K562 (cell line): Measurements from ENCODE around the gene MPHOSPH9. TPM values are rescaled to one million over a fixed set of nuclear protein-coding genes. Genes with fewer than 3 reads are reported as not detected.

Source experiments
- GABPB1 ChIP-seq: sonication (generic); formaldehyde crosslinking; IDR thresholded peaks from 2 replicates; pipeline ENCODE4 v1.8.0; 2022; ENCODE audit warnings: mild to moderate bottlenecking, missing genetic modification reagents
- GTF3C2 ChIP-seq: IDR thresholded peaks from 3 replicates; pipeline ENCODE4 v1.6.1; 2011; ENCODE audit warnings: borderline replicate concordance, mild to moderate bottlenecking, moderate library complexity; ENCODE audit not compliant: insufficient read length; ENCODE audit errors: extremely low read depth
- HLTF ChIP-seq: fragments of 450-650 bp; IDR thresholded peaks from 2 replicates; pipeline ENCODE4 v1.6.1; 2016
- IFI16 ChIP-seq: fragments of 250-450 bp; sonication (Bioruptor Pico); IDR thresholded peaks from 2 replicates; pipeline ENCODE4 v2.1.2; 2022; ENCODE audit warnings: mild to moderate bottlenecking, inconsistent platforms
- MITF ChIP-seq: IDR thresholded peaks from 2 replicates; pipeline ENCODE4 v1.6.1; 2014; ENCODE audit warnings: antibody characterized with exemption
- MYNN ChIP-seq, 2 experiments: sonication (generic); formaldehyde crosslinking in 1 of 2; IDR thresholded peaks; 2 replicates each; pipeline versions ENCODE4 v1.5.0 to v1.6.1; 2016 to 2020; ENCODE audit warnings: antibody characterized with exemption in 1 of 2, missing genetic modification reagents in 1 of 2
- NONO ChIP-seq, 2 experiments: fragments of 200-400 bp in 1 of 2; fragments of 450-650 bp in 1 of 2; formaldehyde crosslinking in 1 of 2; IDR thresholded peaks; 2 replicates each; pipeline ENCODE4 v1.6.1; 2017; ENCODE audit warnings: low read depth in 2 of 2, mild to moderate bottlenecking in 2 of 2, moderate library complexity in 2 of 2, low read length in 1 of 2
- PATZ1 ChIP-seq: fragments of 250-450 bp; sonication (Bioruptor Pico); IDR thresholded peaks from 2 replicates; pipeline ENCODE4 v1.5.0; 2020; ENCODE audit warnings: mild to moderate bottlenecking, borderline replicate concordance
- PHF21A ChIP-seq: fragments of 450-650 bp; IDR thresholded peaks from 2 replicates; pipeline ENCODE4 v1.6.1; 2017; ENCODE audit warnings: low read depth, borderline replicate concordance
- SMAD4 ChIP-seq: fragments of 250-450 bp; sonication (Bioruptor Pico); conservative IDR thresholded peaks from 2 replicates; pipeline ENCODE4 v1.8.0; 2021; ENCODE audit warnings: inconsistent platforms, mild to moderate bottlenecking, moderate library complexity
- STAT5B ChIP-seq: fragments of 250-450 bp; sonication (Bioruptor Pico); IDR thresholded peaks from 2 replicates; pipeline ENCODE4 v1.8.0; 2021; ENCODE audit warnings: mild to moderate bottlenecking, inconsistent platforms
- TARDBP ChIP-seq: fragments of 450-650 bp; IDR thresholded peaks from 2 replicates; pipeline ENCODE4 v1.6.1; 2016
- ZNF609 ChIP-seq: sonication (generic); formaldehyde crosslinking; IDR thresholded peaks from 2 replicates; pipeline ENCODE4 v1.8.1; 2023; ENCODE audit warnings: missing genetic modification reagents, mild to moderate bottlenecking, borderline replicate concordance
- polyA plus RNA-seq, 8 experiments: library from polyadenylated mRNA; depleted of rRNA in 4 of 8; stranded (reverse) in 5 of 8; unstranded in 3 of 8; fragments of >200 nt; fragmentation: Nextera tagmentation in 2 of 8; fragmentation: Illumina TruSeq in 1 of 8; extraction: Ambion mirVana in 2 of 8; extraction: Trizol in 1 of 8; gene quantifications; 2 replicates each; pipeline versions ENCODE4 v1.2.1 to v1.2.3, GENCODE V29; 2011 to 2014; ENCODE audit warnings: inconsistent platforms in 1 of 8, missing spikeins in 1 of 8
- total RNA-seq, 7 experiments: library from RNA; depleted of rRNA in 6 of 7; stranded (reverse); fragments of >200 nt in 6 of 7; fragmentation: Illumina TruSeq in 2 of 7; extraction: Trizol in 2 of 7; gene quantifications; 2 replicates each; pipeline versions ENCODE4 v1.2.1 to v1.2.3, GENCODE V29; 2011 to 2021; ENCODE audit warnings: low replicate concordance in 1 of 7

The MPHOSPH9 gene
- total and polyA plus RNA-seq, 9 of the 15 experiments (the other 6 are each of a cell fraction or from before 2014, with no cell fraction given): 14.2 to 103 (median 54.5) TPM

- no peak for TF ChIP-seq MITF
- TF ChIP-seq NONO (IDR thresholded peaks at IDR 0.05; ENCODE audit: low read depth in 2 of 2, low read length in 1 of 2): no peak
- TF ChIP-seq ZNF609 (CRISPR knock-in tag): no peak
- no peak; the same call in 1 of the 2 replicates for TF ChIP-seq PHF21A
- no peak for TF ChIP-seq GABPB1 (CRISPR knock-in tag)
- TF ChIP-seq IFI16 (CRISPR knock-in tag): no peak
- TF ChIP-seq STAT5B (CRISPR knock-in tag): no peak
- peak; percentile 79 for TF ChIP-seq SMAD4
- TF ChIP-seq MYNN (IDR thresholded peaks at IDR 0.05): peak; percentile 78; the same call in 1 of the 2 replicates
- TF ChIP-seq MYNN (CRISPR knock-in tag; IDR thresholded peaks at IDR 0.05): no peak
- no peak for TF ChIP-seq GTF3C2
- no peak; the same call in 1 of the 2 replicates for TF ChIP-seq TARDBP
- no peak for TF ChIP-seq PATZ1 (CRISPR knock-in tag)
- TF ChIP-seq HLTF: no peak
These were observed 106.4 kb downstream of the MPHOSPH9 start (continued) for GRCh38 chr12:123126294-123127181.
